Endodermal cell (in vitro differentiated cells): Measurements from ENCODE around the gene HBP1. TPM values are rescaled to one million over a fixed set of nuclear protein-coding genes. Genes with fewer than 3 reads are reported as not detected.

Experiments used
- DNase-seq: peaks from one replicate; pipeline ENCODE4 v3.0.0-alpha.2; 2017
- H3K27ac ChIP-seq: 2 replicates; pipeline ENCODE4 v1.5.1; 2013; ENCODE audit warnings: mild to moderate bottlenecking, low read depth, low read length, moderate library complexity
- H3K27me3 ChIP-seq: 2 replicates; pipeline ENCODE4 v1.6.1; 2013; ENCODE audit warnings: mild to moderate bottlenecking, low read length, moderate library complexity; ENCODE audit not compliant: insufficient read depth, control insufficient read depth, poor library complexity, severe bottlenecking
- H3K36me3 ChIP-seq: 2 replicates; pipeline ENCODE4 v1.7.0; 2013; ENCODE audit warnings: mild to moderate bottlenecking, low read length, moderate library complexity; ENCODE audit not compliant: control insufficient read depth, insufficient read depth
- H3K4me1 ChIP-seq: one replicate; pipeline ENCODE4 v1.7.0; 2013; ENCODE audit warnings: low read length; ENCODE audit not compliant: control insufficient read depth, insufficient read depth
- H3K4me3 ChIP-seq: 2 replicates; pipeline ENCODE4 v1.5.1; 2013; ENCODE audit warnings: mild to moderate bottlenecking, low read length, moderate library complexity
- H3K9ac ChIP-seq: 2 replicates; pipeline ENCODE4 v1.6.1; 2013; ENCODE audit warnings: mild to moderate bottlenecking, low read length, moderate library complexity; ENCODE audit not compliant: poor library complexity, severe bottlenecking; ENCODE audit errors: extremely low read depth
- H3K9me3 ChIP-seq: 2 replicates; pipeline ENCODE4 v1.6.1; 2013; ENCODE audit warnings: mild to moderate bottlenecking, low read length, moderate library complexity; ENCODE audit not compliant: control insufficient read depth
- H3K27ac Mint-ChIP-seq: 2 replicates; pipeline ENCODE4 v1.8.0; 2020; ENCODE audit warnings: mixed read lengths
- H3K27me3 Mint-ChIP-seq: 2 replicates; pipeline ENCODE4 v1.8.0; 2021; ENCODE audit warnings: mild to moderate bottlenecking, mixed read lengths; ENCODE audit not compliant: insufficient read depth
- H3K36me3 Mint-ChIP-seq: 2 replicates; pipeline ENCODE4 v1.8.0; 2020; ENCODE audit warnings: low read depth, mixed read lengths
- H3K4me1 Mint-ChIP-seq: 2 replicates; pipeline ENCODE4 v1.8.0; 2020; ENCODE audit warnings: mixed read lengths
- H3K4me3 Mint-ChIP-seq: 2 replicates; pipeline ENCODE4 v1.8.0; 2020; ENCODE audit warnings: mild to moderate bottlenecking, moderate library complexity, mixed read lengths
- H3K9me3 Mint-ChIP-seq: 2 replicates; pipeline ENCODE4 v1.8.0; 2020; ENCODE audit warnings: mild to moderate bottlenecking, mixed read lengths
- WGBS, 2 experiments: methylation state at CpG; one replicate each; pipeline versions ENCODE4 v1.1.5 to v1.1.7; 2013; ENCODE audit warnings: missing lambda C conversion rate in 2 of 2, mixed read lengths in 1 of 2; ENCODE audit not compliant: insufficient coverage in 1 of 2, insufficient read length in 1 of 2; 5-methylcytosine and 5-hydroxymethylcytosine counted together
- total RNA-seq, 2 donors: library from RNA; stranded (reverse); fragmentation: NEBNext Ultra II Directional in 1 of 2; extraction: Animal tissue kit (Norgen Biotek cat#: 25700) in 1 of 2; gene quantifications; 2 replicates in 1 of 2; 3 replicates in 1 of 2; pipeline ENCODE4 v1.2.1, GENCODE V29; 2021
- TF ChIP-seq, protein P1 (sequence below): fragments of 200-600 bp; sonication (generic); conservative IDR thresholded peaks from 2 replicates; pipeline ENCODE4 v1.5.0; 2021; ENCODE audit warnings: antibody characterized with exemption, mild to moderate bottlenecking

The HBP1 gene
- total RNA-seq, 2 donors from 2014 or later: 39.3 to 51.0 TPM

DNA sequence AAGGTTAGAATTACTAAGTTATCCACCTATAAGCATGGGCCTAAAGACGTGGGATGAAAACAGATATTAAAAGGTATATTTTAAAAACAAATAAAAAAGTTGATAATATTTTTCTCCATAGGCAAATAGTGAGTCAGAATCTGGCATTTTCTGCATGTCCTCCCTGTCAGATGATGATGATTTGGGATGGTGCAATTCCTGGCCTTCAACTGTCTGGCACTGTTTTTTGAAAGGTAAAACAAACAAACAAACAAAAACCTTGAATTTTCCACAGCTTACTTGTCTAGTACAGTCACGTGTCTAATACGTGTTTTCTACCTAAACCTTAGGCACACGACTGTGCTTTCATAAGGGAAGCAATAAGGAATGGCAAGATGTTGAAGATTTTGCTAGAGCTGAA is 17.4 kb downstream of the HBP1 start:
- H3K36me3 ChIP-seq: peaks cover 82% of the 10 kb centered on the region
- no peak overlapping the region for H3K4me3 ChIP-seq
- Mint-ChIP-seq H3K27me3 (no peaks in the 10 kb centered on the region), H3K4me3 (no peak overlapping the region), H3K9me3 (no peaks in the 10 kb centered on the region), H3K4me1 (no peaks in the 10 kb centered on the region), H3K27ac (no peak overlapping the region), H3K36me3 (peaks cover 66% of the 10 kb centered on the region)
- WGBS, 2 experiments: 96 to 97% methylated on average over 3 of the region's 4 CpGs
- no peaks in the 10 kb centered on the region for H3K27me3 ChIP-seq
- no peak overlapping the region for H3K9ac ChIP-seq
- H3K27ac ChIP-seq: no peak overlapping the region
- TF ChIP-seq, protein P1, sequence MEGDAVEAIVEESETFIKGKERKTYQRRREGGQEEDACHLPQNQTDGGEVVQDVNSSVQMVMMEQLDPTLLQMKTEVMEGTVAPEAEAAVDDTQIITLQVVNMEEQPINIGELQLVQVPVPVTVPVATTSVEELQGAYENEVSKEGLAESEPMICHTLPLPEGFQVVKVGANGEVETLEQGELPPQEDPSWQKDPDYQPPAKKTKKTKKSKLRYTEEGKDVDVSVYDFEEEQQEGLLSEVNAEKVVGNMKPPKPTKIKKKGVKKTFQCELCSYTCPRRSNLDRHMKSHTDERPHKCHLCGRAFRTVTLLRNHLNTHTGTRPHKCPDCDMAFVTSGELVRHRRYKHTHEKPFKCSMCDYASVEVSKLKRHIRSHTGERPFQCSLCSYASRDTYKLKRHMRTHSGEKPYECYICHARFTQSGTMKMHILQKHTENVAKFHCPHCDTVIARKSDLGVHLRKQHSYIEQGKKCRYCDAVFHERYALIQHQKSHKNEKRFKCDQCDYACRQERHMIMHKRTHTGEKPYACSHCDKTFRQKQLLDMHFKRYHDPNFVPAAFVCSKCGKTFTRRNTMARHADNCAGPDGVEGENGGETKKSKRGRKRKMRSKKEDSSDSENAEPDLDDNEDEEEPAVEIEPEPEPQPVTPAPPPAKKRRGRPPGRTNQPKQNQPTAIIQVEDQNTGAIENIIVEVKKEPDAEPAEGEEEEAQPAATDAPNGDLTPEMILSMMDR: no peak
- no peaks in the 10 kb centered on the region for H3K9me3 ChIP-seq
- H3K4me1 ChIP-seq: no peaks in the 10 kb centered on the region
- DNase-seq: no peak

DNA sequence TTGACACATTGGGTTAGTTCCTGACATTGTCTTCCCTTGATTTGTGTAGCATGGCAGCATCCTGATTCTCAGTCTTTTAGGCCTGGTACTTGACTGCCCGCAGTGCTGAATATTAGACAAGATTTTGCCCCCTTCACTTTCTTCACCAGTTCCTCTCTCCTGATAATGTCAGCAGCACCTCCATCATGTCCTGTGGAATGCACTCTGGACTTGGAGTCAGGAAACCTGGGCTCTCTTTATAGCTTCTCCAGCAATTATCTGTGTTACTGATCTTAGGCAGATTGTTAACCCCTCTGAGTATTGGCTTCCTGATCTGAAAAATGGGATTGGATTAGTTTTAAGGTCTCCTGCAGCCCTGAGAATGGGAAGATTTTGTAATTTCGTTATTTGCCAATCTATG is 19.0 kb downstream of the HBP1 start:
- DNase-seq: no peak
- H3K27me3 ChIP-seq: no peaks in the 10 kb centered on the region
- peaks cover 84% of the 10 kb centered on the region for H3K36me3 ChIP-seq
- no peaks in the 10 kb centered on the region for H3K9me3 ChIP-seq
- Mint-ChIP-seq H3K9me3 (no peaks in the 10 kb centered on the region), H3K4me3 (no peak overlapping the region), H3K27ac (no peak overlapping the region), H3K4me1 (no peaks in the 10 kb centered on the region), H3K27me3 (no peaks in the 10 kb centered on the region), H3K36me3 (peaks cover 67% of the 10 kb centered on the region)
- TF ChIP-seq, protein P1: no peak
- no peak overlapping the region for H3K4me3 ChIP-seq
- 94% methylated on average over 2 of the region's 2 CpGs for WGBS, 2 experiments
- no peak overlapping the region for H3K9ac ChIP-seq
- no peaks in the 10 kb centered on the region for H3K4me1 ChIP-seq
- H3K27ac ChIP-seq: no peak overlapping the region

DNA sequence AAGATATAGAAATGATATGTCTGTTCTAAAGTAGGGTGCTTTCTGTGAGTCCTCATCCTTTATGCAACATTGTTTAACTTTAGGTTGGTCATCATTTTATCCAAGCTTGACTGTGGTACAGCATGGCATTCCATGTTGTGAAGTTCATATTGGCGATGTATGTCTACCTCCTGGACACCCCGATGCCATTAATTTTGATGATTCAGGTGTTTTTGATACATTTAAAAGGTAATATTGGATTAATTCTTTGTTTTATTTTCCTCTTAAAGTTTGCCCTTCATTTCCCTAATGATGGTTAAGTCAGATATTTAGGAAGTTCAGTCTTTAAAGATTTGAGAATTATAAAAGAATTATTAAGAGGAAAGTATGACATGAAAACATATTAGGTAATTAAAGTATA is 21.3 kb downstream of the HBP1 start:
- H3K9me3 Mint-ChIP-seq: no peaks in the 10 kb centered on the region

More for the DNA sequence above, 21.3 kb downstream of the HBP1 start:
- no peak overlapping the region for H3K4me3 ChIP-seq
- no peak overlapping the region for H3K27ac Mint-ChIP-seq
- H3K9ac ChIP-seq: no peak overlapping the region
- TF ChIP-seq, protein P1: no peak
- no peaks in the 10 kb centered on the region for H3K27me3 ChIP-seq
- H3K36me3 ChIP-seq: peaks cover 80% of the 10 kb centered on the region
- no peak overlapping the region for H3K4me3 Mint-ChIP-seq
- no peaks in the 10 kb centered on the region for H3K4me1 ChIP-seq
- H3K27ac ChIP-seq: no peak overlapping the region
- H3K9me3 ChIP-seq: no peaks in the 10 kb centered on the region
- no peaks in the 10 kb centered on the region for H3K4me1 Mint-ChIP-seq
- peaks cover 50% of the 10 kb centered on the region for H3K36me3 Mint-ChIP-seq
- H3K27me3 Mint-ChIP-seq: no peaks in the 10 kb centered on the region
- DNase-seq: no peak
- 89 to 95% methylated on average over 1 to 2 of the region's 2 CpGs for WGBS, 2 experiments
